SK-N-MC (cell line): Measurements from ENCODE around the gene DCHS2.
A peak's percentile ranks its signal among the peaks of the same experiment; 100 is the strongest.

Experiments used
- DNase-seq: peaks from one replicate; pipeline ENCODE4 v3.0.0-alpha.2; 2011; ENCODE audit warnings: low read depth, low spot score
- H3K27ac ChIP-seq: fragments of 200-600 bp; sonication (generic); 2 replicates; pipeline ENCODE4 v1.5.1; 2016; ENCODE audit warnings: mixed run types
- H3K36me3 ChIP-seq: fragments of 200-600 bp; sonication (generic); 2 replicates; pipeline ENCODE4 v1.6.1; 2017; ENCODE audit warnings: antibody characterized with exemption, low read length, mixed read lengths; ENCODE audit not compliant: insufficient read depth
- H3K4me3 ChIP-seq: fragments of 200-600 bp; sonication (generic); 2 replicates; pipeline ENCODE4 v1.5.1; 2016
- H3K9ac ChIP-seq: fragments of 200-600 bp; sonication (generic); 2 replicates; pipeline ENCODE4 v1.8.0; 2017; ENCODE audit warnings: mixed run types, mixed read lengths; ENCODE audit not compliant: insufficient read length
- H3K9me3 ChIP-seq: fragments of 200-600 bp; sonication (generic); 2 replicates; pipeline ENCODE4 v1.6.1; 2017; ENCODE audit warnings: low read depth, mild to moderate bottlenecking, antibody characterized with exemption, low read length, moderate library complexity, mixed read lengths
- EZH2 ChIP-seq: fragments of 200-600 bp; sonication (generic); IDR thresholded peaks from one replicate; pipeline ENCODE4 v1.6.1; 2017; ENCODE audit warnings: antibody characterized with exemption
- FOXP2 ChIP-seq: optimal IDR thresholded peaks from 2 replicates; pipeline ENCODE3; 2011; ENCODE audit warnings: mild to moderate bottlenecking, moderate library complexity; ENCODE audit not compliant: insufficient read depth; ENCODE audit errors: extremely low read length, control extremely low read depth
- POLR2AphosphoS5 ChIP-seq: IDR thresholded peaks from 2 replicates; pipeline ENCODE4 v1.6.1; 2012; ENCODE audit warnings: mild to moderate bottlenecking, low read depth, low read length, borderline replicate concordance

Gene DCHS2

GRCh38 chr4:154317201-154317999 lies 174.2 kb downstream of the DCHS2 start:
- Histone ChIP-seq H3K4me3 (no peak overlapping the region), H3K9me3 (no peaks in the 10 kb centered on the region; the same call in 1 of the 2 replicates), H3K27ac (no peak overlapping the region), H3K36me3 (no peaks in the 10 kb centered on the region), H3K9ac (no peak overlapping the region)
- DNase-seq = no peak
- no peak for TF ChIP-seq EZH2
- TF ChIP-seq FOXP2 = no peak
- TF ChIP-seq POLR2AphosphoS5 = no peak

- no peak for DNase-seq
- H3K9me3 ChIP-seq = no peaks in the 10 kb centered on the region; the same call in 1 of the 2 replicates
- H3K9ac ChIP-seq = no peak overlapping the region
- TF ChIP-seq POLR2AphosphoS5 = no peak
- no peak for TF ChIP-seq FOXP2
- no peak for TF ChIP-seq EZH2
- no peak overlapping the region for H3K27ac ChIP-seq
- H3K4me3 ChIP-seq = no peak overlapping the region
- H3K36me3 ChIP-seq = no peaks in the 10 kb centered on the region
Measured at GRCh38 chr4:154315741-154316140, 175.9 kb downstream of the DCHS2 start.

DNA sequence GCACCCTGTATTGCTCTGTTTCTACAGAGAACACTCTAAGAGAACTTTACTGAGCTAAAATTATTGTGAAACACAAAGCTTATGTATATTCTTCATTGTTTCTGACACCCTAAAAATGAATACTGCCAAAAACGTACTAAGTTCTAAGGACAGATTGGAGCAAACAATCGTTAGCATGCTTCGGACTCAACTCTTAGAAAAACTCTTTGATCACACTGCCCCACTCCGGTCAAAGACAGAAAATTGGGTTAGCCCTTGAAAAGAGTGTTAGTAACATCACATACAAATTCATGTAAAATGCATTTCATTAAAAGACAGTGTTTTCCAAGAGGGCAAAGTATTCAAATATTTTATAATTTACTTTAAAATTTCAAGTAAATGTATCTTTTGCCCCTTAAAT lies 177.4 kb downstream of the DCHS2 start:
- H3K4me3 ChIP-seq = peak overlapping the region; percentile 30; the same call in 1 of the 2 replicates
- DNase-seq = no peak
- H3K27ac ChIP-seq = peak overlapping the region; percentile 70; the same call in 1 of the 2 replicates
- H3K9ac ChIP-seq = no peak overlapping the region
- H3K9me3 ChIP-seq = no peaks in the 10 kb centered on the region; the same call in 1 of the 2 replicates
- no peak for TF ChIP-seq FOXP2
- TF ChIP-seq EZH2 = no peak
- TF ChIP-seq POLR2AphosphoS5 = no peak
- no peaks in the 10 kb centered on the region for H3K36me3 ChIP-seq

- Histone ChIP-seq H3K36me3 (no peaks in the 10 kb centered on the region), H3K9ac (no peak overlapping the region), H3K4me3 (peak overlapping the region; percentile 30), H3K9me3 (0 out of 2 replicates have a peak, but pooled peaks cover 4% of the 10 kb centered on the region), H3K27ac (peak overlapping the region; percentile 70; the same call in 1 of the 2 replicates)
- no peak for TF ChIP-seq POLR2AphosphoS5
- no peak for TF ChIP-seq EZH2
- no peak for TF ChIP-seq FOXP2
- DNase-seq = no peak
Measured at GRCh38 chr4:154313004-154313585, 178.5 kb downstream of the DCHS2 start.

- TF ChIP-seq FOXP2 (no peak), EZH2 (no peak), POLR2AphosphoS5 (no peak)
- Histone ChIP-seq H3K27ac (no peak overlapping the region), H3K9ac (no peak overlapping the region), H3K36me3 (no peaks in the 10 kb centered on the region), H3K4me3 (no peak overlapping the region), H3K9me3 (0 out of 2 replicates have a peak, but pooled peaks cover 5% of the 10 kb centered on the region)
- DNase-seq = no peak
Measured at GRCh38 chr4:154312246-154312645, 179.4 kb downstream of the DCHS2 start.

DNA sequence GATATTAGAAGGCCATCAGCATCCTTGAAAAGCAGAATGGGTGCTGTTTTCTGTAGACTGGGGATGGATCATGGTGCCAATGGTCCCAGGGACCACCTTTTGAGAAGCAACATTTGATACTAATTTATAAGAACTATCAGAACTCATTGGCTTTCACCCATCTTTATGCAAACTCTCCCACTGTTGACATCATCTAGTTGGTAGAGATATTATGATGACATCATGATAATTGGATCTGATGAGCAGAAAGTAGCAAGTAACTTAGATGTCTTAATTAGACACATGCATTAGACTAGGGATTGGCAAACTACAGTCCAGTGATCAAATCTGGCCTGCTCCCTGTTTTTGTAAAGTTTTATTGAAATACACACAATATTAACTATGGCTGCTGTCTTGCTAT lies 181.0 kb downstream of the DCHS2 start:
- no peak for DNase-seq
- TF ChIP-seq FOXP2 = no peak
- no peak for TF ChIP-seq POLR2AphosphoS5
- no peak for TF ChIP-seq EZH2
- Histone ChIP-seq H3K4me3 (no peak overlapping the region), H3K27ac (no peak overlapping the region), H3K36me3 (no peaks in the 10 kb centered on the region), H3K9me3 (0 out of 2 replicates have a peak, but pooled peaks cover 5% of the 10 kb centered on the region), H3K9ac (no peak overlapping the region)

GRCh38 chr4:154308207-154308606 lies 183.4 kb downstream of the DCHS2 start:
- no peak for DNase-seq
- Histone ChIP-seq H3K9me3 (0 out of 2 replicates have a peak, but pooled peaks cover 5% of the 10 kb centered on the region), H3K9ac (no peak overlapping the region), H3K36me3 (no peaks in the 10 kb centered on the region), H3K4me3 (no peak overlapping the region), H3K27ac (no peak overlapping the region)
- TF ChIP-seq FOXP2 (no peak), EZH2 (no peak), POLR2AphosphoS5 (no peak)

DNA sequence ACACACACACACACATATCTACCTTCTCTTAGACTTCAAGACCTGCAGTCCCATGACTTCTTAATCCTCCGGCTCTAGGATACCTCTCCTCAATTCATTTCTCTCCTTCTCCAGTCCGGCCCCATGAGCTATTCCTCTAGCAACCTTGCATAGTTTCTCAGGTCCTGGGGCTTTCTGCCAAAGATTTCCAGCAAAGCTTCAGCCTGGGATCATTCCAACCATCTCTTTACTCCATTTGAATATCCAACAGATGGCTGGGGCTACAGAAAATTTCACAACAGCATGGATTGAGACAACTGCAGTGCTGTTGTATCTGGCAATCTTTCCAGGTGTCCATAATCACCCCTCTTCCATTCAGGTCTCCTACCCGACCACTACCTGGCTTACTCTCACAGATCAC lies 184.1 kb downstream of the DCHS2 start:
- no peak overlapping the region for H3K9ac ChIP-seq
- H3K27ac ChIP-seq = no peak overlapping the region
- 0 out of 2 replicates have a peak, but pooled peaks cover 5% of the 10 kb centered on the region for H3K9me3 ChIP-seq
- H3K36me3 ChIP-seq = no peaks in the 10 kb centered on the region
- TF ChIP-seq POLR2AphosphoS5 = no peak
- no peak for TF ChIP-seq EZH2
- TF ChIP-seq FOXP2 = no peak
- no peak overlapping the region for H3K4me3 ChIP-seq
- no peak for DNase-seq
